Mucosa of rectum (tissue), 2 donors: Measurements from ENCODE around the gene CYP3A7.
"Not testable (repeated sequence)": the region's sequence is repeated elsewhere in the genome, so short reads cannot be mapped to it uniquely, and the experiment has no call there.

Source experiments
- H3K27ac ChIP-seq, 2 donors: one replicate each; pipeline ENCODE4 v1.7.0; 2013; ENCODE audit warnings: inconsistent platforms in 2 of 2, low read depth in 2 of 2, low read length in 2 of 2
- H3K27me3 ChIP-seq, 2 donors: one replicate each; pipeline ENCODE4 v1.7.0; 2013; ENCODE audit warnings: low read length in 2 of 2; ENCODE audit not compliant: control insufficient read depth in 2 of 2, insufficient read depth in 2 of 2
- H3K36me3 ChIP-seq, 2 donors: one replicate each; pipeline ENCODE4 v1.7.0; 2013; ENCODE audit warnings: low read length in 2 of 2; ENCODE audit not compliant: control insufficient read depth in 2 of 2, insufficient read depth in 2 of 2
- H3K4me1 ChIP-seq, 2 donors: one replicate each; pipeline ENCODE4 v1.7.0; 2013; ENCODE audit warnings: low read length in 2 of 2, mild to moderate bottlenecking in 1 of 2; ENCODE audit not compliant: control insufficient read depth in 2 of 2, insufficient read depth in 2 of 2
- H3K4me3 ChIP-seq, 2 donors: one replicate each; pipeline ENCODE4 v1.7.0; 2013; ENCODE audit warnings: low read length in 2 of 2
- H3K9ac ChIP-seq, 2 donors: one replicate each; pipeline ENCODE4 v1.7.0; 2013; ENCODE audit warnings: low read length in 2 of 2, low read depth in 1 of 2, mild to moderate bottlenecking in 1 of 2
- H3K9me3 ChIP-seq, 2 donors: one replicate each; pipeline ENCODE4 v1.7.0; 2013; ENCODE audit warnings: low read length in 2 of 2; ENCODE audit not compliant: control insufficient read depth in 2 of 2
- donor health status: healthy.
- donor health status: Normal muscosa, but diverticular disease.

The CYP3A7 gene

GRCh38 chr7:99709260-99709659 is 25.7 kb downstream of the CYP3A7 start:
- no peaks in the 10 kb centered on the region for H3K4me1 ChIP-seq
- H3K36me3 ChIP-seq, result no peaks in the 10 kb centered on the region
- H3K27me3 ChIP-seq, result no peaks in the 10 kb centered on the region
- H3K27ac ChIP-seq, result no peak overlapping the region
- H3K9ac ChIP-seq, result no peak overlapping the region
- H3K4me3 ChIP-seq, result no peak overlapping the region
- no peaks in the 10 kb centered on the region for H3K9me3 ChIP-seq

- Histone ChIP-seq H3K9me3 (no peaks in the 10 kb centered on the region), H3K27ac (no peak overlapping the region), H3K4me1 (no peaks in the 10 kb centered on the region), H3K36me3 (no peaks in the 10 kb centered on the region), H3K27me3 (no peaks in the 10 kb centered on the region), H3K4me3 (no peak overlapping the region), H3K9ac (no peak overlapping the region)
These were observed 27.9 kb downstream of the CYP3A7 start for GRCh38 chr7:99707096-99707495.

- H3K27ac ChIP-seq, result peak overlapping the region; percentile 56 to 74
- H3K9ac ChIP-seq, result peak overlapping the region in 1 of 2 donors; percentile 29
- no peaks in the 10 kb centered on the region for H3K27me3 ChIP-seq
- no peaks in the 10 kb centered on the region for H3K9me3 ChIP-seq
- no peak overlapping the region for H3K4me3 ChIP-seq
- H3K36me3 ChIP-seq, result no peaks in the 10 kb centered on the region
- peaks cover 0 to 11% of the 10 kb centered on the region in 2 donors for H3K4me1 ChIP-seq
These were observed 35.0 kb downstream of the CYP3A7 start for GRCh38 chr7:99699946-99700345.

- not testable (repeated sequence) for H3K36me3 ChIP-seq, H3K9me3 ChIP-seq, H3K4me3 ChIP-seq, H3K27me3 ChIP-seq
- Histone ChIP-seq H3K27ac (peak overlapping the region; percentile 56 to 74), H3K9ac (peak overlapping the region in 1 of 2 donors; percentile 45), H3K4me1 (peaks cover 0 to 15% of the 10 kb centered on the region in 2 donors)
These were observed 35.9 kb downstream of the CYP3A7 start for GRCh38 chr7:99698867-99699730.

- H3K4me3 ChIP-seq, result no peak overlapping the region
- H3K9ac ChIP-seq, result no peak overlapping the region
- H3K27me3 ChIP-seq, result no peaks in the 10 kb centered on the region
- H3K36me3 ChIP-seq, result no peaks in the 10 kb centered on the region
- H3K9me3 ChIP-seq, result no peaks in the 10 kb centered on the region
- peaks cover 3 to 21% of the 10 kb centered on the region in 2 donors for H3K4me1 ChIP-seq
- H3K27ac ChIP-seq, result no peak overlapping the region
These were observed 40.1 kb downstream of the CYP3A7 start for GRCh38 chr7:99694912-99695304.

- no peak overlapping the region for H3K9ac ChIP-seq
- no peaks in the 10 kb centered on the region for H3K9me3 ChIP-seq
- H3K4me3 ChIP-seq, result no peak overlapping the region
- no peak overlapping the region for H3K27ac ChIP-seq
- H3K4me1 ChIP-seq, result peaks cover 3 to 16% of the 10 kb centered on the region in 2 donors
- no peaks in the 10 kb centered on the region for H3K36me3 ChIP-seq
- no peaks in the 10 kb centered on the region for H3K27me3 ChIP-seq
These were observed 40.6 kb downstream of the CYP3A7 start for GRCh38 chr7:99694201-99694911.

GRCh38 chr7:99693427-99694200 is 41.4 kb downstream of the CYP3A7 start:
- Histone ChIP-seq H3K9ac (peak overlapping the region in 1 of 2 donors; percentile 1), H3K36me3 (no peaks in the 10 kb centered on the region), H3K4me1 (peaks cover 3 to 12% of the 10 kb centered on the region in 2 donors), H3K9me3 (no peaks in the 10 kb centered on the region), H3K27ac (no peak overlapping the region), H3K27me3 (no peaks in the 10 kb centered on the region), H3K4me3 (no peak overlapping the region)

- no peak overlapping the region for H3K27ac ChIP-seq
- no peaks in the 10 kb centered on the region for H3K9me3 ChIP-seq
- no peak overlapping the region for H3K4me3 ChIP-seq
- H3K9ac ChIP-seq, result no peak overlapping the region
- no peaks in the 10 kb centered on the region for H3K36me3 ChIP-seq
- no peaks in the 10 kb centered on the region for H3K27me3 ChIP-seq
- peaks cover 3 to 11% of the 10 kb centered on the region in 2 donors for H3K4me1 ChIP-seq
These were observed 41.9 kb downstream of the CYP3A7 start for GRCh38 chr7:99693100-99693426.

GRCh38 chr7:99692563-99692962 is 42.4 kb downstream of the CYP3A7 start:
- peaks cover 3 to 11% of the 10 kb centered on the region in 2 donors for H3K4me1 ChIP-seq
- not testable (repeated sequence) for H3K4me3 ChIP-seq, H3K9ac ChIP-seq, H3K36me3 ChIP-seq, H3K27me3 ChIP-seq, H3K27ac ChIP-seq, H3K9me3 ChIP-seq

- H3K9me3 ChIP-seq, H3K27me3 ChIP-seq, H3K27ac ChIP-seq, H3K9ac ChIP-seq, H3K4me3 ChIP-seq, H3K36me3 ChIP-seq: not testable (repeated sequence)
- H3K4me1 ChIP-seq, result peaks cover 3 to 11% of the 10 kb centered on the region in 2 donors
These were observed 43.3 kb downstream of the CYP3A7 start for GRCh38 chr7:99691658-99692057.
